Right hindlimb (tissue), 1 donor: ENCODE measurements around the gene LNX2.
"Not testable (repeated sequence)": the region's sequence is repeated elsewhere in the genome, so short reads cannot be mapped to it uniquely, and the experiment has no call there.

Source experiments
- DNase-seq: peaks from one replicate; pipeline ENCODE4 v3.0.0-alpha.2; 2018

Gene LNX2

DNA sequence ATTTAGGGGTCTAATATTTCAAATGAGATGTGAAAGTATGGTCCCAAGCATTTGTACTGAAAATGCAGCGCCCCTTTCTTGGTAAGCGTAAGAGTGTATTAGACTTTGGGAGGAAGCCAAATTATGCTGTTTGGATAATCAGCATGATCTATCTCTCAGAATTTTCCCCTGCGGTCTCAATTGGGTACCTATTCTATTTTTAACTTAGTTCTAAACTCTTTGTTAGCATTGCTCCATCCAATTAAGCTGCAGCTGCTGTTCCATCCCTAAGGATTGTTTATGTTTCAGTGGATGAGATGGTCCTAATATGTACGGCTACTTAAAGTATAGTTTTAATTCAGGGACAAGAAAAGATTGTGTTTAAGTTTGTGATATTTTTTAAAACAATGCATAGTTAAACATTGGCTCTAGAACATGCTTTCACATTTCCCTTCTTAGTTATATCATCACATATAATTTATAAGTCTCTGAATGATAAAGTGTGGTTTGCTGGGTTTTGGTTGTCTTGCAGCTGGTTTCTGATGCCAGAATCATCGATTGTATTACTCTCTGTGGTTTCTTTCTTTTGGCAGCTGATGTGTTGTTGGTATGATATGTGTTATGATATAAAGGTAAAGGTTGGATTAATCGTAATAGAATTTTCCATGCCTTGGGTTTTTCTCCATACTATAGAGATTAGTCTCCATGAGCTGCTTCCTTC lies 16.4 kb upstream of the LNX2 start:
- no peak for DNase-seq

DNA sequence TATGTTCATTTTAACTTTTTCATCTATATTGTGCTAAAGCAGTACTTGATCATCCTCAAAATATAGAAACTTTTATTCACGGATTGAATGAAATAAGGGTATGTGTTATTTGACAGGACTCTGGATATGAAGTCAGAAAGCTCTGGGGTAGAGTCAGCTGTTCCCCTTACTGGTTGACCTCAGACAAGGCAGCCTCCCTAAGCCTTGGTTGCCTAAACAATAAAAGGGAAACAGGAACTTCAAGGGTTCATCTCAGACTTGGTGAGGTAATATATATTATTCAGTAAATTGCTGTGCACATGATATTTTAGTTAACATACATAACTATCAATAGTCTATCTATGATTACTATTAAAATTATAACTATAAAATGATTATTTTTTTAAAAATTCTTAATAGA lies 14.9 kb upstream of the LNX2 start:
- DNase-seq, result no peak

DNA sequence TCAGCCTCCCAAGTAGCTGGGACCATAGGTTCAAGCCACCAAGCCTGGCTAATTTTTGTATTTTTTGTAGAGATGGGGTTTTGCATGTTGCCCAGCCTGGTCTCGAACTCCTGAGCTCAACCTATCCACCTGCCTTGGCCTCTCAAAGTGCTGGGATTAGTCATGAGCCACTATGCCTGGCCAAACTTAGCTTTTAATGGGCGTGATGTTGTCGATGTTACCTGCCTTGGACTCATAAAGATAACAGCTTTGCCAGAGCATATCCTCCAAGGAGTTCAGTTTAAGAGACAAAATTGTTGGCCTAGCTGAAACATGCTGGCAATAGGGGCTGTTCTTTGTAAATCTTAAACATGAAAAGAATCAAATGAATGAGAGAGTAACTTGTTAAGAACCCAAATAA lies 14.5 kb upstream of the LNX2 start:
- no peak for DNase-seq

DNA sequence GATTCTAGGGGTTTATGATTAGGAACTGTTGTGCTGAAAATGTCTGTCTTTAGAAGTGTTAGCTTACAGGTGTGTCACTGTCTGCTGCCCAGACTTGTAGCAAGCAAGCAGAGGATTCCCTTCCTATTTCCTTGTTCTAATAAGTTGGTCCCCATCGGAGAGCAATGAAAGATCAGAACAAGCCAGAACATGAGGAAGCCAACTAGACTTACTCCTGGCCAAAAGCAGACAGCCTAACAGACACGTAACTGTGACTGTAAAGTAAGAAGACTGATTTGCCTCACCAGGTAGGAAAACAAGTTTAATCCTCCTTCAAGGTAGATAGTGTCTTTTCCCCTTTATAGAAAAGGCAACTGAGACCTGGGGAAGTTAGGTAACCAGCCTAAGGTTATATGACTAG lies 13.9 kb upstream of the LNX2 start:
- no peak for DNase-seq

DNA sequence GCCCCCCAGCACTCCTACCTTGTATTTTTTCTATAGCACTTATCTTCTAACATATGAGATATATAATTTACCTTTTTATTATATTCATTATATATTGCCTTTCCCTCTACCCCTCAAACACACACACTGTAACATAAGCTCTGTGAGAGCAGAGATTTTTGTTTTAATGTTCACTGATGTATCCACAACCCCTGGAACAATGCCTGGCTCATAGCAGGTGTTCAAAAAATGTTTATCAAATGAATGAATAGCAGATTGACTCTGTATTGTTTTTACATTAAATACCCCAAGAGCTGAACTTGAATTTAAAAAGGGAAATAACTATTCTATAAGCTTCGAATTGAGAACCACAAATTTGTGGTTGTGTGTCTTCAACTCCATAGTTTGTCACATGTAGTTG lies 12.3 kb upstream of the LNX2 start:
- no peak for DNase-seq

DNA sequence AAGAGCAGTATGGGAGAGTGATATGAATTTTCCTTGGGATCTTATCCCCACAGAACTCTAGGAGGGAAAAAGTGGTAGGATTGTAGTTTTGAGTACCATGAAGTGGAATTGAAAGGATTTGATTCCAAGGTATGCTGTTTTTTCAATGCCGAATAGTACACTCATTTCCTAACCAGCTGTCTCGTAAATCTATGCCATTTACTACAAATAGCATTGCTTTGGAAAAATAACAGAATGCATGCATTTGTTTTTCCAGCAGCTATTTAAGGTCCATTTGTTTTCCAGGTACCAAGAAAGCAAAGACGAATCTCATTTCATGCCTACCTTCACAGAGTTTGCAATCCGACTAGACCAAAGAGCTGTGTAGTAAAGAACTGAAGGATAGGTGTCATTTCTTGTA lies 11.9 kb upstream of the LNX2 start:
- no peak for DNase-seq

DNA sequence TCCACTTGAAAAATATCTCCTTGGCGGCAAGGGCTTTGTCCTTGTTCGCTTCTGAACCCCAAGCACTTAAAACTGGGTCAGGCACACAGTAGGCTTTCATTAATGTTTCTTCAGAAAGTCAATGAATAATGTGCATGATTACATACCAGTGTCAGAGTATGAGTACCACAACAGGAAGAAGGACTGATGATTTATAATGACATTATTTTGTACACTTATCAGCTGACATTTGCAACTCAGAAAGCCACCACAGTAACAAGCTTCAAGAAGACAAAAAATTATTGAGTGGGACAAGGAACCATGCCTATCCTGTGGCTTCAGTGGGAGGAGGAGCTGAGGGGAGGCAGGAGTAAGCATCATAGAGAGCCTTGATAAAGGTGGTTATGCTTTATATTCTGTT lies 11.3 kb upstream of the LNX2 start:
- DNase-seq, result no peak

DNA sequence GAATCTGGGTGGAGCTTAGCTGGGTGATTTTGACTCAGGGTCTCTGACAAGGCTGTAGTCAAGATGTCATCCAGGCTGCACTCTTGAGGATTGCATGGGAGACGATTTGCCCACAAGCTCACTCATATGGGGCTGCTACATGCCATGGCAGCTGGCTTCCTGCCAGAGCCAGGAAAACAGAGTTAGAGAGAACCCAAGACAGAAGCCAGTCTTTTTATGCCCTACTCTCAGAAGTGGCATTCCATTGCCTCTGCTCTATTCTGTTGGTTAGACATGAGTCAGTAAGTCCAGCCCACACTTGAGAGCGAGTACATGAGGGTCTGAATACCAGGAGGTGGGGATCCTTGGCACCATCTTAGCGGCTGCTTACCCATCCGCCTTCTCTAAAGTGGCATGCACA lies 10.8 kb upstream of the LNX2 start:
- DNase-seq, result no peak

DNA sequence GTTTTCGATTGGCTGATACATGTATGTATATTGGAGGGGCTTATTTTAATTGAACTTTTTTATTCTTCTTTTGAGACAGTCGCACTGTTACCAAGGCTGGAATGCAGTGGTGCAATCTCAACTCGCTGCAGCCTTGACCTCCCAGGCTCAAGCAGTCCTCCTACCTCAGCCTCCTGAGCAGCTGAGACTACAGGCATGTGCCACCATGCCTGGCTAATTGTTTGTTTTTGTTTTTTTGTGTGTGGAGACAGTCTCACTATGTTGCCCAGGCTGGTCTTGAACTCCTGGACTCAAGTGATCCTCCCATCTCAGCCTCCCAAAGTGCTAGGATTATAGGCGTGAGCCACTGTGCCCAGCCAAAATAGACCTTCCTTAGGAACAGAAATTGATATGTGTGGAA lies 8.4 kb upstream of the LNX2 start:
- DNase-seq, result not testable (repeated sequence)

DNA sequence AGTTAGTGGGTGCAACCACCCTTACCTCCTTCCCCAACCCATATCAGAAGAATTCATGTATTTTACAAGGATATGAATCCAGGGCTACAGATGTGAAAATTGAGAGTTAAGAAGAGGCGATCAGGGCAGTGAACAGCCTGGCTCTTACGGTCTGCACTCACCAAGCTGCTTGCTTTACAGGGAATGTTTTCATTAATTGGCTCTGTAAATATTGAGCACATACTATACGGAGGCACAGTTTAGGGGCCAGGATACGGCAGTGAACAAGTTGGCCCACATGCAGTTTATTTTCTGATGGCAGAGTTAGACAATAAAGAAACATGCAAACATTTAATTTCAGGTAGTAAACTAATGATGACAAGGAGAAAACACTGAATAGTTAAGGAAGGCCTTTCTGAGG lies 7.8 kb upstream of the LNX2 start:
- DNase-seq, result no peak

DNA sequence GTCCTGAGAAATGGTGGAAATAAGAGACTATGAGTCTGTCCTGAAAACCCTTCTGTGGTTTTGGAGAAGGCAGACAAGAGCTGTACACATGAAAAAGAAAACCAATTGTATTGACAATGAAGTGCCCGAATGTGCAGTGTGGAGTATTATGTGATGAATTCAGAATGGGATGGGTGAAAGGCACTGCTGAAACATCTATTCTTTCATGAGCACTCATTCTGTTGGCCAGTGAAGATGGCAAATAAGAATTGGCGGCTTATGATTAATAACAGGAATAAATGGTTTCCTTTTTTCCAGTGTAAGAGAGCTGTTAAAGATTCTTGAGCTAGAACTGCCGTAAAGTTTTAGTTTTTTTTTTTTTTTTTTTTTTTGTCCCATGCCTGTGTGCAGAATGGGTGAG lies 7.1 kb upstream of the LNX2 start:
- DNase-seq, result no peak

DNA sequence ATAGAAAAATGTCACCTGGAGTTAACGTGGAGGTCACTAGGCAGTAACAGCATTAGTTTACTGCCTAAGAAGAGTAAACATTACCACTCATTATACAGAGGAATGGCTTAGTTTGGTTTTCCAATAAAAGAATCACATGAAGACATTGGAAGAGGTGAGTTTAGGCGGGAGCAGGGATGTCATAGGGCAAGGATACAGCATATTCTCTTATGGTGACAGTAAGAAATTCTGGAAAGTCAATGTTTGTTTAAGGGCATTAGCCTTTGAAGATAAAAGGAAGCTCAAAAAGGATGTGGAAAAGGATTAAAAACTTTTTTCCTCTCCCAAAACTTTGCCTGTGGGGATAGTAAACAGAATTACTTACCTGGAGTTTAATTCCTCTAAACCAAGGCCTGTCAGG lies 5.5 kb upstream of the LNX2 start:
- no peak for DNase-seq

DNA sequence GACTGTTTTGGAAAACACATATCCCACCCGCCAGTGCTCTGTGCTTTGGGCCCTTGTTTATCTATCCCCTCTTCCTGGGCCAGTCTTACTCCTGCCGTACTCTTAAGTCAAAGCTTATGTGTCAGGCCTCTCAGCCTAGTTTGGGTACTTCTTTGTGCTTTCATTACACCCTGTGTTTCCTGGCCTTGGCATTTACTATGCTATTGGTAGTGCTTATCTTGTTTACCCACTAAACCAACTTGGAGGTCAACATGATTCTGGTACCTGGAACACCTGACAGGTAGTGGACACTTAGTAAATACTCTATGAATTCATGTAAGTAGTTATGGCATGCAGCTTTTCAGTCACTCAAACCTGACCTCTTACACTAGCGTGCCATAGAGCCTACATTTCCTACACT lies 3.7 kb upstream of the LNX2 start:
- DNase-seq, result no peak

DNA sequence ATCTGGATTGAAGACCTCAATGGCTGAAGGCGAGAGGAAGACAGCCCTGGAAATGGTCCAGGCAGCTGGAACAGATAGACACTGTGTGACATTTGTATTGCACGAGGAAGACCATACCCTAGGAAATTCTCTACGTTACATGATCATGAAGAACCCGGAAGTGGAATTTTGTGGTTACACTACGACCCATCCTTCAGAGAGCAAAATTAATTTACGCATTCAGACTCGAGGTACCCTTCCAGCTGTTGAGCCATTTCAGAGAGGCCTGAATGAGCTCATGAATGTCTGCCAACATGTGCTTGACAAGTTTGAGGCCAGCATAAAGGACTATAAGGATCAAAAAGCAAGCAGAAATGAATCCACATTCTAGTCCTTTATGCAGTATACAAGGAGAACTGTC lies 2.6 kb upstream of the LNX2 start:
- no peak for DNase-seq

DNA sequence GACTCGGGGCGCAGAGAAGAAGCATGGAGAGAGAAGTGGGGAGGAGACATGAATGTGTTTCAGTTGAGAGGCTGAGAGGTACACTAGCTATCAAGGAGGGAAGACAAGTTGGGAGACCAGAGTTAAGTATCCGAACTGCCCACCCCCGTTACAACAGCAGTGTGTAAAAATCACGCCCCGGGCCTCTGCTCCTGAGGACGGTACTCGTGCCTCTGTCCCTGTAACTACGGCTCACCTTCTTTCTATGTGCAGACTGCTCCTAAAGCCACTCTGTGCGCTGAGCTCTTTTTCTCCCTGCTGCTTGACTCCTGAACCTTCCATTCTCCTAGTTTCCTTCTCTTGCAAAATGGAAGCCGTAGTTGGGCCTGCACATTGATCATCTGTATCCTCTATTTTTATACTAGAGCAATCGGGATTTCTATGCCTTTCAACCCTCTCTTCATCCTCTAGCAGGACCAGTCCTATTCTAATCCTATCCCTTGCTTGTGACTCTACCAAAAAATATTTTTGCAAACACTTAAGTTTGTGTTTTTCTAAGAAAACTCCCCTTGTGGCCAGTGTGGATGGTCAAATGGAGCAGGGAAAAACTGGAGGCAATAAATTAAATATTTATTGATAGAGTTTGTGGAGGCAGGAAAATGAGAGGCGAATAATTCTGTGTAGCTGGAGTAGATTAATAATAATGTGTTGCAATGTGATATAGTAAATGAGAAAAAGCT lies 1.9 kb upstream of the LNX2 start:
- no peak for DNase-seq

DNA sequence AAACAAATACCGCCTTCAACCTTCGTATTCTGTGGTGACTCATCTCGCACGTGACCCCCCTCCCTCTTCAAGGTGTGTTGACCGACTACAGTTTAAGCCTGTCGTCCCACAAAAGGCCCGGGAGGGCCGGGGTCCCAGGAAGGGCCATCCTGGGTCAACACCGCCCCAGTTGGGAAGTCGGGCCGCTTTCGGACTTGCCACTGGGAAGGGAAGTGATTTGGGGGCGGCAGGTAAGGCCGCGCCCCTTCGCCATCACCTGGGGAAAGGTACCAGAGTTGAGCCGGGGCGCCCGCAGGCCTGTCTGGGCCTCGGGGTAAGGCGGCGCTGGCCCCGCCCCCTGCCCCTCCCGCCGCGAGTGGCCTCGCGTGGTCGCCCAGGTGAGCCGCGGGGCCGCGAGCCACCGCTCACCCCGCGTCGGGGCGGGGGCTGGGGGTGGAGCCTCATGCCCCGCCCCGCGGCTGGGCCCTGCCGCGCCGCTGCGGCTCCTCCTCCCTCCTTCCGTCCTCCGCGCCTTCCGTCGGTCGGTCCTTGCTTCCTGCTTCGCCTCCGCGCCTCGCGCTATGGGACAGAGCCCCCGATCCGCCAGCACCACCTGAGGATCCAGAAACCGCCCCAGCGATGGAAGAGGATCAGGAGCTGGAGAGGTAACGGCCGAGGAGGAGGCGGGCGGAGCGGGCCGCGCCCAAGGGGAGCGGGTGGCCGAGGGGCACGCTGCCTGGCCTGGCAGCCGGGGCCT lies 1.2 kb upstream of the LNX2 start, which contains the start of gene POLR1D:
POLR1D (plus strand) TSS at position 527 of the 736 bp plus-strand sequence; CDS start at position 619, 92 bp downstream.
- DNase-seq, result peak; percentile 81

DNA sequence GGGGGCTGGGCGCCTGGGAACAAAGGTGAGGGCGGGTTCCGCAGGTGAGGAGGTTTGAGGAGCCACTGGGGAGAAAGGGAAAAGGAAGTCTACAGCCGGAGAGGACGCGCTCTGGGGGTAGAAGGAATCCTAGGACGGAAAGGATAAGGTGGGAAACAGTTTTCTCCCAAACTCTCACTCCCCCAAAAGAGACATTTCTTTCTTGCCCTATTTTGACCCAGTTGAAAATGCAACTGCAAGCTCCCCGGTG lies 712 bp upstream of the LNX2 start:
- no peak for DNase-seq

DNA sequence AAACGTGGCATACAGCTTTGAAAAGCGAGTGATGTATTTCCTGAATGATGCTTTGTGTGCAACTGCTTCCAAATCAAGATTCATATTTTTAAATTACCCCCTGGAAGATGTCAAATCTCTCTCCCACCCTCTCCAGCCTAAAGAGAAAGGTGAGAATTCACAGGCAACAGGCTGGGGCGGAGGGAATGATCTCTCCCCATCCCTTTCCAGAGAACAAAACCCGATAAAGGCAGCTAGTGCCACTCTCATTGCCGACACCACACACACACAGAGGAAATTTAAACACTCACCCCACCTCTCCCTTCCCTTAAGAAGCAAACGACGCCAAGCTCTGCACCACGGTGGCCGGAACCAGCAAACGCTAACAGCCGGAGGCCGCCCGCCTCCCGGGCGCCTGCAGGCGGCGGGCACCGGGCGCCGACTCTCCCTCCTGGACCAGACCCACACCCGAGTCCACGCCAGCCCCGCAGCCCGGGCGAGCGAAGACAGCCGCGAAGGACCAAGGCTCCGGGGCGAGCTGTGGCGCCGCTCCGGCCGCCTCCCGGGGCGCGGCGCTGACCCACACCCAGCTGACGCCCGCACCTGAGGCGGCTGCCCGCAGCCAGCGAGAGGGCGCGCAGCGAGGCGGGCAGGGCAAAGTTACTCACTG lies 477 bp downstream of the LNX2 start:
- DNase-seq, result no peak

DNA sequence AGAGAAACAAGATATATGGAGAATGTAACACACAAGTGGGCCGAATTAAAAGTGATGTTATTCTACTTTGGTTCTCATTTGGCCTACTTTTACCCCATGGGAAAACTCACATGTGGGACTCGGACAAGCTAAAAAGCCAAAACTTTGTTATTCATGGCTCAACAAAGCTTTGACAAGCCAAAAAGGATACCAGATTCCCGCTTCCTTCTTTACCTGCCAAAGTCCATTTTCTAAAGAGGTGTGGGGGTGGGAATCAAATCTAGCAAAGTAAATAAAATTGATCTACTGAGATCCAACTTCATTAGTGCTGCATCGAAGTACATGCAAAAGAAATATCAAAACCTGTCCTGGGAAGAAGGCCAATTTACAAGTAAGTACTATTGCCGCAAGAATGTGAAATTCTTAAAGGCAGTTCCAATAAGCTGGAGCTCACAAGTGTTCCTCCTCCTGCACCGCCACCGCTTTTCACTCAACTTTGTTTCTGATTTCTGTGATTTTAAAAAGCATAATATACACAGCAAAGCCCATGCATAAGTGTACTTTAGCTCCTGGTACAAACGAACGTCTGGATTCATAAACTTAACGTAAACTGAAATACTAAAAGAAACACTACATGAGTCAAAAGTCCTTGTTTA lies 1.1 kb downstream of the LNX2 start:
- DNase-seq, result no peak

DNA sequence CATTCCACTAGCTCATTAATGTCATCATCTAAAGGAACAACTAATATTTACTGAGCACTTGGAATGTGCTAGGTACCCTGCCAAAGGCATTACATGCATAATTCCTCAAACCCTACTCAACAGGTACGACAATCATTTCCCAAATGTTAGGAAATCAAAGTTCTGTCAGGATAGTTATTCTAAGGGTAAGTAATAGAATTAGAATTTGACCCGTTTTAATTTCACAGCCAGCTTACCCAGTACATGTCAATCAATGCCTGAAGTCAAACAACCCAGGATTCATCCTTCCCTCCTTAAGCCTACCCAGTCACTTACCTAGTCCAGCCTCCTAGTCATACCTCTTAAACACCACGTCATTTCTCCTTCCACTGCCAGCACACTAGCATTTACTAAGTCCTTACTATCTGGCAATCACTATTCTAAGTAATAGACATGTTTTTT lies 2.4 kb downstream of the LNX2 start:
- no peak for DNase-seq

DNA sequence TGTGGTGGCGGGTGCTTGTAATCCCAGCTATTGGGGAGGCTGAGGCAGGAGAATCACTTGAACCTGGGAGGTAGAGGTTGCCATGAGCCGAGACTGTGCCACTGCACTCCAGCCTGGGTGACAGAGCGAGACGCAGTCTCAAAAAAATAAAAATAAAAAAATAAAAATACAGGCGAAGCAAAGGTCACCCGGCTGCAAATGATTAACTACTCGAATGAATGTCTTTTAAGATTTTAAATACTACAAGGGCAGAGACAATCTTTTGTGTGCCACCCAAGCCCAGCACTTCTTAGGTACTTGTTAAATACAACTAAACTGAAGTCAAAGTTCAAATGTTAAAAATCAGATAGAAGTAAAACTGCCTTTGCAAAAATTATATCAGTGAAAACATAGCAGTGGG lies 6.7 kb downstream of the LNX2 start:
- no peak for DNase-seq

DNA sequence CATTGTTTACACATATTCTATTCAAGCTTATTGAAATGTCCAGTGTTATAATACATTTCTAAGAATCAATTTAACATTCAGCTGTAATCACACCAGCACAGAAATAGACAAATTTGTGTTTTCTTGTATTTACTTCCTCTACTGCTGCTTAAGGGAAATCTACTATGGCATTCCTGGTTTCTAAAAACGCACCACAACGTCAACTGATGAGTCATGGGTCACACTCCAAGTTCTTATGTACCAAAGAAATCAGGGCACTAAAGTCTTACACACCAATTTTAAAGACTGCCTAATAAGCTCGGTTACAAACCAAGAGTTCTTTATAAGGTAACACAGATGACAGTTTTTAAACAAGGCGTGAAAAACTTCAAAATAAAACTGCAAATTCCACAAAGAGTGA lies 13.2 kb downstream of the LNX2 start:
- DNase-seq, result no peak

DNA sequence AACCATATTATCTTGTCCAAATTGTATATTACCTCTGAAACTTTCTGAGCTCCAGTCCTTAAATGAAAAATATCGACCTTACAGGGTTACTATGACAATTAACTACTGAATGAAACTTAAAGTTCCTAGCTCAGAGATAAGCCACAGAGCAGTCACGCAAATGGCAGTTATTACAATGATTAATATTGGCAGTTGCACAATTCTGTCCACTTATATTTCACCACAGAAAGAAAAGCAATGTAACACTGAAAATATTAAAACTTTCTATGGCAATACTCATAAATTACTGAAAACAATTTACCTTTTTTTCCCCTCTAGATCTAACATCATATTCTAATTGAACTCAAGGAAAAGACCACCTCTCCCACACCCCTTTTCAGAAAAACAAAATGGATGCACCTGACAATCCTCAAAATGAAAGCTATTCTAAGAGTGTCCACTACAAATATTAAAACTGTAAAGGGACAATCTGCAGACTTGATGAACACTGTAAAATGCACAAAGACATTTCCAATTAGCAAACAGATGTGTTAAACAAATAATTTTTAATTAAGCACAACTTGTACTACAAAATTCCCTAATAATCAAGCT lies 14.6 kb downstream of the LNX2 start:
- no peak for DNase-seq
